Raji (cell line): ENCODE results near the gene PROK1.

Source experiments
- POLR2A ChIP-seq: IDR thresholded peaks from 2 replicates; pipeline ENCODE4 v1.6.1; 2011; ENCODE audit warnings: low read depth, low read length, control low read depth; ENCODE audit not compliant: insufficient read depth

The PROK1 gene

GRCh38 chr1:110460253-110461220, 9.6 kb downstream of the PROK1 start:
- no peak for TF ChIP-seq POLR2A

- TF ChIP-seq POLR2A = no peak
Measured at GRCh38 chr1:110462093-110462492, 11.1 kb downstream of the PROK1 start.

GRCh38 chr1:110462964-110463363, 12.0 kb downstream of the PROK1 start:
- no peak for TF ChIP-seq POLR2A

- TF ChIP-seq POLR2A = no peak
Measured at GRCh38 chr1:110463725-110464124, 12.8 kb downstream of the PROK1 start.

- TF ChIP-seq POLR2A = no peak
Measured at GRCh38 chr1:110464340-110464739, 13.4 kb downstream of the PROK1 start.

GRCh38 chr1:110465038-110465813, 14.3 kb downstream of the PROK1 start:
- no peak for TF ChIP-seq POLR2A

- TF ChIP-seq POLR2A = no peak
Measured at GRCh38 chr1:110465814-110466380, 14.9 kb downstream of the PROK1 start.

GRCh38 chr1:110466646-110467280, 15.8 kb downstream of the PROK1 start:
- TF ChIP-seq POLR2A = no peak

- no peak for TF ChIP-seq POLR2A
Measured at GRCh38 chr1:110471131-110471530, 20.2 kb downstream of the PROK1 start.

- TF ChIP-seq POLR2A = no peak
Measured at GRCh38 chr1:110472546-110472945, 21.6 kb downstream of the PROK1 start.

- TF ChIP-seq POLR2A = no peak
Measured at GRCh38 chr1:110474444-110474843, 23.5 kb downstream of the PROK1 start.

GRCh38 chr1:110475362-110476027, 24.5 kb downstream of the PROK1 start:
- no peak for TF ChIP-seq POLR2A

- TF ChIP-seq POLR2A = no peak
Measured at GRCh38 chr1:110476028-110476765, 25.2 kb downstream of the PROK1 start.

- TF ChIP-seq POLR2A = no peak
Measured at GRCh38 chr1:110477041-110477440, 26.1 kb downstream of the PROK1 start.
